ENCODE results near the gene NBL1. TPM values are rescaled to one million over a fixed set of nuclear protein-coding genes. Genes with fewer than 3 reads are reported as not detected.

NBL1 gene
- total and polyA plus RNA-seq, 10 of the 15 experiments (the other 5 are each of a cell fraction or from before 2014, with no cell fraction given) = 0.13 to 2.4 (median 0.81) TPM; not detected in 1

- TF ChIP-seq RAD21 (IDR thresholded peaks at IDR 0.05; ENCODE audit: insufficient read depth, low read depth, low read length) = no peak
- no peak for TF ChIP-seq CEBPB (IDR thresholded peaks at IDR 0.05; ENCODE audit: borderline replicate concordance in 1 of 2, low read depth in 2 of 2, low read length in 2 of 2)
- TF ChIP-seq ZNF207 (IDR thresholded peaks at IDR 0.05; ENCODE audit: borderline replicate concordance) = no peak
- no peak for TF ChIP-seq PAX5 (IDR thresholded peaks at IDR 0.05; ENCODE audit: borderline replicate concordance, low read depth, low read length)
- TF ChIP-seq BCL3 (IDR thresholded peaks at IDR 0.05; ENCODE audit: borderline replicate concordance, insufficient read depth, low read depth, low read length, poor library complexity, severe bottlenecking) = no peak
These were observed 4.1 kb downstream of the NBL1 start (continued) for GRCh38 chr1:19648239-19648638.

- no peak overlapping the region for H3K9ac ChIP-seq (ENCODE audit: control insufficient read depth, insufficient read depth, low read length)
- POLR2A ChIA-PET = no interaction called here
- intact Hi-C loops (cut with micrococcal nuclease; ENCODE audit: unreplicated experiment) = no loop called here
These were observed 4.6 kb downstream of the NBL1 start for GRCh38 chr1:19648689-19649088.

More at GRCh38 chr1:19648689-19649088, 4.6 kb downstream of the NBL1 start:
- no TSS peak for BruUV-seq (replicated peaks)
- in situ Hi-C loops (cut with MboI) = loop anchor here (5.0 kb wide), 1 partner anchor 256 kb away; no protein-coding TSS in a partner anchor
- ATAC-seq (no peak), DNase-seq (ENCODE audit: low read depth, low spot score) (no peak), FAIRE-seq (no peak)
- Histone ChIP-seq H3K9me3 (replicated peaks; ENCODE audit: control insufficient read depth, insufficient read depth, low read length) (no peaks in the 10 kb centered on the region), H3K27ac (ENCODE audit: control insufficient read depth, insufficient read depth) (no peak overlapping the region), H3K79me2 (ENCODE audit: control insufficient read depth, insufficient read depth, low read length) (no peaks in the 10 kb centered on the region), H3K36me3 (ENCODE audit: control insufficient read depth in 2 of 2, insufficient read depth in 2 of 2, low read length in 1 of 2) (no peaks in the 10 kb centered on the region), H3K27me3 (replicated peaks in 1 of 2; ENCODE audit: control insufficient read depth in 2 of 2, insufficient read depth in 2 of 2, low read length in 1 of 2) (peaks cover under 1% of the 10 kb centered on the region in 2 experiments; a peak in 3 of 4 replicates), H3K4me3 (no peak overlapping the region), H3K4me2 (ENCODE audit: control insufficient read depth, insufficient read depth) (no peak overlapping the region), H3K4me1 (ENCODE audit: control insufficient read depth, insufficient read depth, low read length) (no peaks in the 10 kb centered on the region), H2AFZ (ENCODE audit: control insufficient read depth, low read depth, low read length) (no peak overlapping the region), H4K20me1 (ENCODE audit: control insufficient read depth, insufficient read depth) (no peaks in the 10 kb centered on the region)
- ChIA-PET CTCF (interaction anchor here (1.0 to 2.7 kb wide), 5 partner anchors 12 to 258 kb away, joined by 3 to 10 read pairs (median 4); no protein-coding TSS in a partner anchor), RAD21 (ENCODE audit: unreplicated experiment) (no interaction called here), SMC1A (ENCODE audit: uncharacterized antibody, unreplicated experiment) (interaction anchor here (1.1 kb wide), 1 partner anchor 258 kb away, joined by 3 read pairs; no protein-coding TSS in a partner anchor)
- 55% methylated on average over 8 of the region's 11 CpGs for WGBS (ENCODE audit: insufficient coverage, insufficient replicate concordance, low lambda C conversion rate, missing lambda C conversion rate)
- TF ChIP-seq EP300 (IDR thresholded peaks at IDR 0.05; ENCODE audit: borderline replicate concordance in 1 of 2, control insufficient read depth in 1 of 2, low read depth in 2 of 2, low read length in 2 of 2) = no peak
- peak in 2 of 3 experiments; percentile 9 to 19; a peak in 3 of 6 replicates for TF ChIP-seq CTCF (IDR thresholded peaks at IDR 0.05 in 2 of 3, conservative IDR thresholded peaks at IDR 0.05 in 1 of 3; ENCODE audit: control insufficient read depth in 2 of 3, extremely low read depth in 1 of 3, insufficient read depth in 1 of 3, low read depth in 3 of 3, low read length in 3 of 3)
- TF ChIP-seq HDAC6 (IDR thresholded peaks at IDR 0.05; ENCODE audit: unreplicated experiment) = no peak

Measured in GM12878 (cell line).